Measurements from ENCODE around the gene MYADM.
"Not testable (repeated sequence)": the region's sequence is repeated elsewhere in the genome, so short reads cannot be mapped to it uniquely, and the experiment has no call there.

DNA sequence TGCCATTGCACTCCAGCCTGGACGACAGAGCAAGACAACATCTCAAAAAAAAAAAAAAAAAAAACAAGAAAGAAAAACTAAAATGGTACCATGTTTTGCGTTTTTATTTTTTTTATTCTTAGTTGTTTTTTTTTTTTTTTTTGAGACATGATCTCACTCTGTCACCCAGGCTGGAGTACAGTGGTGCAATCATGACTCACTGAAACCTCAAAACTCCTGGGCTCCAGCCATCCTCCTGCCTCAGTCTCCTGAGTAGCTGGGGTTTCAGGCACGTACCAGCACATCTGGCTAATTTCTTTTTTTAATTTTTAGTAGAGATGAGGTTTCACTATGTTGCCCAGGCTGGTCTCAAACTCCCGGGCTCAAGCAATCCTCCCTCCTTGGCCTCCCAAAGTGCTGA is 26.8 kb upstream of the MYADM start:
- TF ChIP-seq CTCF (conservative IDR thresholded peaks at IDR 0.05 in 1 of 2, IDR thresholded peaks at IDR 0.05 in 1 of 2; ENCODE audit: extremely low read depth in 1 of 2, insufficient read depth in 1 of 2, low read depth in 1 of 2, low read length in 2 of 2); EZH2 (IDR thresholded peaks at IDR 0.05; ENCODE audit: borderline replicate concordance, low read length): not testable (repeated sequence)

Measured in mammary epithelial cell (primary cell).